HG03175 (cell line): ENCODE data around the gene CCDC106.

Experiments used
- ATAC-seq: cut with Tn5 transposase; IDR thresholded peaks from one replicate; pipeline ENCODE4 v1.9.1; 2021; ENCODE audit warnings: mild to moderate bottlenecking, moderate library complexity; ENCODE audit not compliant: unreplicated experiment

Gene CCDC106

GRCh38 chr19:55649268-55650125, 1.5 kb downstream of the CCDC106 start:
- no peak for ATAC-seq

DNA sequence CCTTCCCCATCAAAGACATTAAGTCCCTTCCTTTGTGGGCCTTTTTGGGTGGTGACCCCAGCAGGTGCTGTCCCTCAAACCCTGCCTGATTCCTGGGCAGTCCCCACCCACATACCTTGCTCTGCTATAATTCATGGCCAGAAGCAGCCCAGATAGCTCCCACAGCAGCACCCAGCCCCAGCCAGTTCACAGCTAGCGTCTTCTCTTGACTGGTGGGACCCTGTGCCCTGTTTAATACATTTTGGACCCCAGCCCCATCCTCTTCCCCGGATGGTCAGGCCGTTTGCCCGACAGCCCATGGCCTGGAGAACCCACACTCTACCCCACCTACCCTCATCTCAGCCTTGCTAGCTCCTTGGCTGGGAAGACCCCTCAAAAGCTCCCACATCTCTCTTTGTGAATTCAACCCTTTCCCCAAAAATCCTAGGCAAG, 2.1 kb downstream of the CCDC106 start:
- no peak for ATAC-seq

GRCh38 chr19:55650602-55651230, 2.7 kb downstream of the CCDC106 start:
- ATAC-seq: no peak

DNA sequence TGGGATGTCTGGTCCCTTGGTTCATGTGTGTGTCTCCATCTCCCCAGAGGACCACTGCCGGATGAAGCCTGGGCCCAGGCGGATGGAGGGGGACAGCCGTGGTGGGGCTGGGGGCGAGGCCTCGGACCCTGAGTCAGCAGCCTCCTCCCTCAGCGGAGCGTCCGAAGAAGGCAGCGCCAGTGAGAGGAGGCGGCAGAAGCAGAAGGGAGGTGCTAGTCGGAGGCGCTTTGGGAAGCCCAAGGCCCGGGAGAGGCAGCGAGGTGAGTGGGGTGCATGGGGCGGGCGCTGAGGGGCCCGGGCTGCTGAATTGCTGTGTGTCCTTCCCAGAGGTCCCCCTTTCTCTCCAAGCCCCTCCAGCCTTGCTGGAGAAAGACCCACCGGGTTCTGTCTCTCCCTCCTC, 3.2 kb downstream of the CCDC106 start:
- no peak for ATAC-seq

GRCh38 chr19:55652311-55653128, 4.5 kb downstream of the CCDC106 start:
- ATAC-seq: no peak

GRCh38 chr19:55653651-55654322, 5.8 kb downstream of the CCDC106 start:
- ATAC-seq: peak; percentile 41

DNA sequence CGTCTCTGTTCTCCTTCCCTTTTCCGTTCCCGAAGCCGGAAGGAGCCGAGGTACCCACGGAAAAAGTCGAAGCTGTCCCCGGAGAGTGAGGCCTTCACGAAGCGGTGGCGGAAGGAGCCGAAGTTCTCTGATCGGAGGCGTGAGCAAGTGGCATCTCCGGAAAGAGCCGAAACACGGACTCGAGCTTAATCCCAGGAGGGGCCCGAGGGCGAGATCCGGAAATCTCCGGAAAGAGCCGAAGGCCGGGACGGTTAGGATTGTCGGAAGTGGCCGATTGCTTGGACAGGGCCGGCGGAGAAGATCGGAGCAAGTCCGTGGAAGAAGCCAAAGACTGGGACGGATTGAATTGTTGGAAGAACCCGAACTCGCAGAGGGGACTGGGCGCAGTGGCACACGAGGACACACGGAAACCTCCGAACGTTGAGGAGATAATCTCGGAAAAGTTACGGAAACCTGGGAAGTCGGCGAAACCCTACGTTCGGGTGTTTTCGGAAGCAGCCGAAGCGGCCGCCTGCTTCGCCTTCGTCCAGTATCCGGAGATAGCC, 6.4 kb downstream of the CCDC106 start:
- peak; percentile 63 for ATAC-seq

GRCh38 chr19:55654868-55655647, 7.0 kb downstream of the CCDC106 start, which contains the start of gene U2AF2:
TSS of gene U2AF2 (plus strand) at chr19:55655035. CDS start at chr19:55655105, 70 bp downstream.
- peak; percentile 48 for ATAC-seq

DNA sequence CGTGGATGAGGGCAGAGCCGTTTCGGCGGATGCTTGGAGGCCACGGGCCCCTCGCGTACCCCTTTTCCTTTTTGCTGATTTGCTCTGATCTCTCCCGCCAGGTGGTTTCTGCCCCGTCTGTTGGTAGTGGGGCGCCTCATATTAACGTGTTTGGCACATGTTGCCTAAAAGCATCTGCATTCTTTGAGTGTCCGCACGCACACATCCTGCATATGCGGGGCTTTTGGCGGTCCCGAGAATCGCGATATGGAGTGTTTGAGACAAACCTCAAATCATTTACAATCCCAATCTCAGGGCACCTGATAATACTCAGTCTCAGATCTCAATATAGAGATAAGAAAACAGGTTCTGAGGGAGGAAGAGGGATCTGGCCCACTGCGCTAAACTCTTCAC, 7.6 kb downstream of the CCDC106 start:
- ATAC-seq: no peak

GRCh38 chr19:55656552-55656951, 8.5 kb downstream of the CCDC106 start:
- ATAC-seq: no peak

- no peak for ATAC-seq
These were observed 9.2 kb downstream of the CCDC106 start for GRCh38 chr19:55656988-55657747.

DNA sequence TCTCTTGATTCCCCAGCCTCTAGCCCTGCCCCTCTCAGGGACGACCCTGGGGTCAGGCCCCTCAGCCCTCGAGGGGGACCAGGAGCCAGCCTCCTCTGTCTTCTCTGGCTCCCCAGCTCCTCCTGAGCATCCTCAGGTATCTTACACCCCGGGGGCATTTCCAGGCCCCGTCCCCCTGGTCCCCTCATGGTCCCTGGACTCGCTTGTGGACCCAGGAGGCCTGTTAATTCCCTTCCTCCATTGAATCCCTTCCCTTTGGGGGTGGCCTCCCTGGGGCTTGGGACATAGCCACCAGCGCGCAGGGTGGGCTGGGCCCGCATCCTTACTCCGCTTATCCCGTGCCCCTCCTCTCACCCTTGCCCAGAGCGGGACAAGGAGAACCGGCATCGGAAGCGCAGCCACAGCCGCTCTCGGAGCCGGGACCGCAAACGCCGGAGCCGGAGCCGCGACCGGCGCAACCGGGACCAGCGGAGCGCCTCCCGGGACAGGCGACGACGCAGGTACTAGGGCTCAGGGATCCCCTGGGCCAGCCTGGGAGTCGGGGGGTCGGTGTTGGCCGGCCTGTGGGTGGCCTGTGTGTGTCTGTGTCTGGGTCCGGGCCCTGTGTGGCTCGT, 10.9 kb downstream of the CCDC106 start:
- ATAC-seq: no peak

DNA sequence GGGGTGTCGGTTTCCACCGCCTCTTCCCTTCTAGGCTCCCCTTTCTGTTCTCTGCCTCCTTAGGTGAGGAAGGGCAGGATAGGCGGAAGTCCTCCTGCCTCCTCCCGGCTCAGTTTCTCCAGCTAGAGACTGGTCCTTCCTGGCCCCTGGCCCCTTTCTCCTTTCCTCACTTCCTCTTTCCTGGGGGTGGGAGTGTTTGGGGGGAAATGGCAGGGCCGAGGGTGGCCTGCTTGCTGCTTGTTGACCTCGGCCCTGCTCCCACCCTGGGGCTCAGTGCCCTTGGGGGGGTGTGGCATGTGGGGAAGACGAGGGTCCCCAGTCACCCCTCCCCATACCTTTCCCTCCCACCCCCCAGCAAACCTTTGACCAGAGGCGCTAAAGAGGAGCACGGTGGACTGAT, 11.8 kb downstream of the CCDC106 start:
- ATAC-seq: no peak

GRCh38 chr19:55660404-55660803, 12.4 kb downstream of the CCDC106 start:
- ATAC-seq: no peak

GRCh38 chr19:55660991-55661390, 13.0 kb downstream of the CCDC106 start:
- no peak for ATAC-seq

- no peak for ATAC-seq
These were observed 13.8 kb downstream of the CCDC106 start for GRCh38 chr19:55661826-55662225.

DNA sequence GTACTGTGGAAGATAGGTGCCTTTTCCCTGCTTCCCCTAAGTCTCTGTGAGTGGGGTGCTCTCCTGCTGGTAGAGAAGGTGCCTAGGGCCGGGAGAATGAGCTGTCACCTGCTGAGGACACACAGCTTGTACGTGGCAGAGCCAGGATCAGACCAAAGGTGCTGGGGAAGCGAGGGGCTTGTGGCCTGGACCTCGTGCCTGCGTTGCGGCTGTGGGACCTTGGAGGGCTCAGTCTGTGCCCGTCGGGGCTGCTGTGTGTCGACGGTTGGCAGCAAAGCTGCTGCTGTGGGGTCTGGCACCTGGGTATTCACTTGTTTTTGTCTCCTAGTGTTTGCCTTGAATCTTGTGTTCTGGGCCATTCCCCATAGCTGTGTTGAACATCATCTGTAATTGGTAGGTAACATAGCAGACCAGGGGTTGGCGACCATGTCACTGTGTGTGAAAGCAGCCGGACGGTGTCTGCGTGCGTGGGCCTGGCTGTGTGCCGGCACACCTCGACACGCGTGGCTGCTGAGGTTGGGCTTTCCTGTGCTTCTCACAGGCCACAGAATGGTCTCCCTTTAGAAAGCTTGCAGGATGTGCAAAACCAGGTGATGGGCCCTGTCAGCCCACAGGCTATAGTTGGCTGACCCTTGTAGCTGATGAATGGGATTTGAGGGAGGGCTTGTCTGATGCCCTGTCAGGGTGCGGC, 16.0 kb downstream of the CCDC106 start:
- no peak for ATAC-seq
